ENCODE results near the gene CXCR4. TPM values are rescaled to one million over a fixed set of nuclear protein-coding genes. Genes with fewer than 3 reads are reported as not detected.

The CXCR4 gene
- total RNA-seq, 1 donor, result 150 TPM

GRCh38 chr2:136131961-136132824 lies 14.2 kb upstream of the CXCR4 start:
- DNase-seq (ENCODE audit: low read depth in 2 of 3, low spot score in 2 of 3), result peak; percentile 34 to 59 (median 54)

GRCh38 chr2:136131484-136131960 lies 13.6 kb upstream of the CXCR4 start:
- peak in 1 of 3 donors; percentile 54 for DNase-seq (ENCODE audit: low read depth in 2 of 3, low spot score in 2 of 3)

DNA sequence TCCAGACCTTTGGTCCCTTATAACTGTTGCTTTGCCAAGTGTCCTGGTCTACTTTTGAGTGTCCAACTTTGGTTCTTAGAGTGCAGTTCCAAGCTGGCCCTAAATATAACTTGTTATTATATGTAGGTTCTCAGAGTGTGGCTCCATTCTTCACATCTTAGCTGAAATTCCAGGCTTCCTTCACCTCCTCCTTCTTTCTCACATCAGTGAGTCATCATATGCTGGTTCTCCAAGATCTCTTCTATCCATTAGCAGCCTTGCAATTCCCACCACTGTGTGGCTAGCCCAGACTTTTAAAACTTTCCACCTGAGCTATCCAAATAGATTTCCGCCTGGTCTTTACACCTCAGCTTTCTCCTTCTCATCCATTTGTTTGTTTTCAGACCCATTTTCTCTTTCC lies 12.6 kb upstream of the CXCR4 start:
- DNase-seq (ENCODE audit: low read depth in 2 of 3, low spot score in 2 of 3), result no peak

- DNase-seq (ENCODE audit: low read depth in 2 of 3, low spot score in 2 of 3), result no peak
These were observed 12.1 kb upstream of the CXCR4 start for GRCh38 chr2:136130045-136130444.

- DNase-seq (ENCODE audit: low read depth in 2 of 3, low spot score in 2 of 3), result peak in 2 of 3 donors; percentile 55 to 70
These were observed 11.7 kb upstream of the CXCR4 start for GRCh38 chr2:136129601-136130000.

DNA sequence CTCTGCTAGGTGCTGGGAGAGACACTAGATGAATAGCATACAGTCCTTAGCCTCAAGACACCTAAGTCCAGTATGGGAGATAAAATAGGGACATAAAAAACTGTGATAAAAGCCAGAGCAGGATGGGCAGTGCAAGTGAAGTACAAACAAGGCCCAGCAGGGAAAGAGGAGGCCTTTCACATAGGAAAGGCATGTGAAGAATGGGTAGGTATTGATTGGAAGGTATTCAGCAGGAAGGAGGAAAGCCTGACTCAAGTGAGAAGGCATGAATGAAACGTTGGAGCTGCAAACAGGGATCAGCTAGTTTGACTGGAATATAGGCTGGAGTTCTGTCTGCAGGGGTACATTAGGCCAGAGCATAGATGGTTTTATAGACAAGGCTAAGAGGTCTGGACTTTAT lies 11.0 kb upstream of the CXCR4 start:
- DNase-seq (ENCODE audit: low read depth in 2 of 3, low spot score in 2 of 3), result no peak

- no peak for DNase-seq (ENCODE audit: low read depth in 2 of 3, low spot score in 2 of 3)
These were observed 10.4 kb upstream of the CXCR4 start for GRCh38 chr2:136128366-136128765.

GRCh38 chr2:136127356-136127755 lies 9.4 kb upstream of the CXCR4 start:
- DNase-seq (ENCODE audit: low read depth in 2 of 3, low spot score in 2 of 3), result no peak

GRCh38 chr2:136126421-136126926 lies 8.5 kb upstream of the CXCR4 start:
- DNase-seq (ENCODE audit: low read depth in 2 of 3, low spot score in 2 of 3), result no peak

DNA sequence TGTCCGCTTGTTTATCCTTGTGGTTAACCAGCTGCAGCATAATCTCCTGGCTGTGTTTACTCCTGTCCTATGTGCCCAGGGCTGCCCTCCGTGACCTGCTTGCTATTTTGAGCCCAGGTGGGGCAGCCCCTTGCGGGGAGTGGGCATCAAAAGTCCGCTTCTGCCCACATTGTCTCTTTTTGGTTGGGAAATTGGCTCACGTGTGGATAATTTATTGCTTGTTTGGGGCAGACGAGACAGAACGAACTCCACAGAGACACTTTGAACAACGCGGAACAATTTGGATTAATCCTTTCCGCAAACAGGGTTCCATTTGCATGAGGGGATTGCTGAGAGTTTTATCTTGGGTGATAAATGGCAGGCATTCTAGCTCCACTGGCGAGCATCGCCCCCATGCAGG lies 8.1 kb upstream of the CXCR4 start:
- no peak for DNase-seq (ENCODE audit: low read depth in 2 of 3, low spot score in 2 of 3)

GRCh38 chr2:136125236-136125635 lies 7.3 kb upstream of the CXCR4 start:
- DNase-seq (ENCODE audit: low read depth in 2 of 3, low spot score in 2 of 3), result peak in 1 of 3 donors; percentile 44

GRCh38 chr2:136124805-136125204 lies 6.9 kb upstream of the CXCR4 start:
- no peak for DNase-seq (ENCODE audit: low read depth in 2 of 3, low spot score in 2 of 3)

DNA sequence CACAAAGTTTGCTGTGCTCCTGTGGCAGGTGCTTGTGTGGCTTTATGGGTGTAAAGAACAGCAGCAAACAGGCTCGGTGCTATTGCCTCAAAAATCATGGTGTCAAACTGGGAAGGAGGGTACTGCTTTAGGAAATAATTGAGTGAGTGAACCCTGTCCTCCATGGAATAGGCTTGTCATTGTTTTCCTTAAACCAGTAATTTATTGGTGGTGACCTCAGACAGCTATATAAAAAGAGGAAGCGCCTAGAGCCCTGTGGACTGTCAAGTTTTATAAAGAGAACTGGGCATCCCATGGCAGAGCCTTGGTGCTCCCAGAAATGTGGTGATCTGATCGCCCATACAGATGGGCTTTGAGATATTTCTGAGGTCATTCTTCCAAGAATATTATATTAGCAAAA lies 4.7 kb upstream of the CXCR4 start:
- peak in 2 of 3 donors; percentile 57 to 77 for DNase-seq (ENCODE audit: low read depth in 2 of 3, low spot score in 2 of 3)

- no peak for DNase-seq (ENCODE audit: low read depth in 2 of 3, low spot score in 2 of 3)
These were observed 3.4 kb upstream of the CXCR4 start for GRCh38 chr2:136121204-136121910.

DNA sequence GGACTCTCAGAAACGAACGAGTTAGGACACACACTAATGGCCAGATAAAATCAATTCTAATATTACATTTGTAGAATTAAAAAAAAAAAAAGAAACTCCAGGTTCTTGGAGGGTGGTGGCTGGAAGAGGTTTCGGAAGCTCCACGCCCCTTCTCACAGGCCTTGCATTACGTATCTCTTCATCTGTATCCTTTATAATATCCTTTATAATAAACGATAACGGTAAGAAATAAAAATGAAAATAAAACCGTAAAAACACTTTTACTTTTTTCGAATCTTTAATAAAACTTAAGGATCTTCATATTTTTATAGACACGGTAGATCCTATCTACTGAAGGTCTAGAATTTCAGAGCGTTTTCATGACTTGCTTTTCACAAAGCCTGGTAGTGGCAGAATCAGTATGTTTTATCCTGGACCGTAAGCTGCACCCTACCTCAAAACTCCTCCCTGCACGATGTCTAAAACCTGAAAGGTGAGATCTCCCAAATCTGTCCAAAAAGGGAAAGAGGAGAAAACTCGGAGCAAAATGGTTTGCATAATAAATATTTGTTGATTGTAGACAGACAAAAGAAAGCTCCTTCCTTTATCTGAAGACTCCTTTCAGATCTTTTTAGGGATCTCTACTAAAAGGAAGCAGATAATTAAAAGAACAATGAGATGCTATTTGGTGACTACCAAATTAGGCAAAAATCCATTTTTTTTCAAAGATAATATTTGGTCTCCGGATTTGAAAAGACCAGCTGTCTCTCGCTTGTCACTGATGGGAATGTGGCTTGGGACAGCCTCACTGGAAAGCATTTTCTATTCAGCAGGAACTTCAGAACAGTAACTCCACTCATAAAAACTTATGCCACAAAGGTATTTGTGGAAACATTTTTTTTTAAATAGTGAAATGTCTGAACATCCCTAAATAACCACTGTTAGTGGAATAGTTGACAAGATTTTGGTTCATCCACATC lies 2.0 kb upstream of the CXCR4 start:
- DNase-seq (ENCODE audit: low read depth in 2 of 3, low spot score in 2 of 3), result no peak

DNA sequence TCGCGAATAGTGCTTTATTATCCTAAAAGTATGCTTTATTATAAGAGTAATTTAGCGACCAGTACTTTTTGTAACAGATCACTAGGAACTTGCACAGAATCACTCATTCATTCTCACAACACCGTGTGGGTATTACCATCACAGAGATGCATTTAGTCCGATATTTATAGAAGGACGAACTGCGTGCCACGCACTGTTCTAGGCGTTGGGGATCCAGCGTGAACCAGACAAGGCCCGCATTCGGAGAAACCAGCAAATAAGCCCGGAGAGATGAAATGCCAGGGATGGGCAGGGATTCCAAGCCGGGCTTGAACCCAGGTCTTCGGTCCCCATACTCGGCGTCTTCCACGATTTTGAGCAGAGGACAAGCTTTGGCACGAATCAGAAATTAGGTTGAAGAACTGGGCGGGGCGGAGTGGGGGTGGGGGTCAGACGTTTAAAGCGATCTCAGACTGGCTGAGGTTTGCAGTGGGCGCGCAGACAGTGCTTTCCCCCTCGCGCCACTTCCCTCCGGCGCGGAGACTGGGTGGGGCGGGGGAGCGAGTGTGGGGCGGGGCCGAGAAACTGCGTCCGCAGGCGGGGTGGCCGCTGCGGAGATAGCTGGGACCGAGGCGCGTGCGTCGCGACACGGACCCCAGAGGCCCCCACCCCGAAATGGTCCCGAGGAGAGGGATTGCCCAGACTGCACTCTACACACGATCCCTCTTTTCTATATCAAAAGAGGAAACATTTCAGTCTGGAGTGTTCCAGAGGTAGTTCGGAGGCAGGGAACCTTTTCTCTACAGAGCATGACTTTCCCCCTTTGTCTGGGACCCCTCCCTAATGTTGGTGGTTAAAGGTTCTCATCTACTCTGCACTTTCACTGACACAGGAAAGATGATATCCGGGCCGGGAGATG lies 1.1 kb upstream of the CXCR4 start:
- peak; percentile 65 to 78 (median 78) for DNase-seq (ENCODE audit: low read depth in 2 of 3, low spot score in 2 of 3)

- DNase-seq (ENCODE audit: low read depth in 2 of 3, low spot score in 2 of 3), result peak in 2 of 3 donors; percentile 64 to 69
These were observed 533 bp downstream of the CXCR4 start for GRCh38 chr2:136117391-136117841.

DNA sequence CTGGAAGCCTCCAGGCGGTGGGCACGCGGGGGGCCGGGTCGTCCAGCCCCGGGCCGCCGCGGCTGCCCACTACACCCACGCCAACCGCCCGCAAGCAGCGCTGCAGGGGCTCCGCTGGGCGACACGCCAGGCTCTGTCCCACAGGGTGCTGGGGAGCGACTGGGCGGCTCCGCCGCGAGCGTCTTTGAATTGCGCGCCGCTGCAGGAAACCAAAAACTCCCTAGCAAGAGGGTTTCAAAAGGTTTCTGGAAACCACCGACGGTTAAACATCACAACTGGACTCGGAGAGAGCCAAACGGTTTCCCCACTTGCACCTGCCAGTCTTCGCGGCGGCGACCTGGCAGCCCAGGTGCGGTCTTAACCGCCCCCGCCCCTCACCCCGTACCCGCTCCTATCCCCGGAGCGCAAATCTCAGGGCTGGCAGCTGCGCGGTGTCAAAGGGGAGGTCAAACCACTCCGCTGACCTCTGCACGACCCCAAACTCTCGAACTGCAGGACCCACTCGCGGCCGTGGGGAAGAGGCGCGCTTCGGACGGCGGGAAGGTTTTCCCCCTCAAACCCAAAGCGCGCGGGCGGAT lies 1.0 kb downstream of the CXCR4 start:
- DNase-seq (ENCODE audit: low read depth in 2 of 3, low spot score in 2 of 3), result peak in 2 of 3 donors; percentile 64 to 67
